K562 (cell line): ENCODE measurements around the gene MRPS31. TPM values are rescaled to one million over a fixed set of nuclear protein-coding genes. Genes with fewer than 3 reads are reported as not detected.

Experiments used
- ATAC-seq: fragments of 200-7000 bp; cut with Tn5 transposase; 3 replicates; pipeline ENCODE4 v1.9.1; 2020; ENCODE audit warnings: moderate library complexity
- BruUV-seq: library from RNA; stranded (reverse); fragments of 400-500 nt; replicated peaks from 2 replicates; lab custom pipeline; 2021; lab: Mats Ljungman, UMichigan
- CTCF ChIA-PET: fragments of 300-600 bp; formaldehyde crosslinking; extraction: SDS; loops from one replicate; lab custom pipeline; 2021; ENCODE audit warnings: low intra/inter-chr PET ratio; lab: Yijun Ruan, JAX
- POLR2A ChIA-PET: fragments of 300-600, 350-650 bp; sonication (Branson Sonifier 250); formaldehyde crosslinking; extraction: SDS; loops from one replicate; lab custom pipeline; 2021; ENCODE audit warnings: antibody characterized with exemption, inconsistent platforms; lab: Yijun Ruan, JAX
- DNase-seq, 4 experiments: peaks; one replicate each; pipeline versions ENCODE4 v3.0.0 to v3.0.0-alpha.2; 2011 to 2018; ENCODE audit warnings: low spot score in 3 of 4, mixed read lengths in 3 of 4; ENCODE audit errors: extremely low read depth in 1 of 4
- FAIRE-seq: peaks from 2 replicates; lab custom pipeline; 2011; peaks lifted over from hg19 to GRCh38; lab: Jason Lieb, UNC
- H2AFZ ChIP-seq: 2 replicates; pipeline ENCODE4 v1.6.0; 2011; ENCODE audit warnings: low read depth, low read length, control low read depth, inconsistent platforms
- H3K27ac ChIP-seq: fragments of 200-600 bp; 3 replicates; pipeline ENCODE4 v1.8.0; 2011; ENCODE audit warnings: low read depth, mild to moderate bottlenecking, control low read depth, inconsistent platforms, low read length, moderate library complexity, mixed read lengths; ENCODE audit errors: extremely low read depth
- H3K27me3 ChIP-seq, 2 experiments: fragments of 300-600 bp in 1 of 2; 2 replicates in 1 of 2; 3 replicates in 1 of 2; pipeline versions ENCODE4 v1.6.0 to v1.8.0; 2011; ENCODE audit warnings: inconsistent platforms in 2 of 2, low read length in 2 of 2, mild to moderate bottlenecking in 1 of 2, mixed read lengths in 1 of 2, moderate library complexity in 1 of 2; ENCODE audit not compliant: control insufficient read depth in 2 of 2, insufficient read depth in 2 of 2
- H3K36me3 ChIP-seq: fragments of 300-600 bp; 3 replicates; pipeline ENCODE4 v1.8.0; 2011; ENCODE audit warnings: mild to moderate bottlenecking, low read length, inconsistent platforms; ENCODE audit not compliant: control insufficient read depth, insufficient read depth
- H3K4me1 ChIP-seq, 2 experiments: fragments of 200-600 bp in 1 of 2; replicated peaks in 1 of 2; 2 replicates in 1 of 2; 3 replicates in 1 of 2; pipeline versions ENCODE4 v1.5.1 to v1.8.0; 2011; ENCODE audit warnings: inconsistent platforms in 2 of 2, low read length in 2 of 2, mild to moderate bottlenecking in 1 of 2, mixed read lengths in 1 of 2, moderate library complexity in 1 of 2; ENCODE audit not compliant: control insufficient read depth in 2 of 2, insufficient read depth in 2 of 2
- H3K4me2 ChIP-seq: 2 replicates; pipeline ENCODE4 v1.6.1; 2011; ENCODE audit warnings: low read length, control low read depth, inconsistent platforms, mixed read lengths; ENCODE audit not compliant: insufficient read depth
- H3K4me3 ChIP-seq: fragments of 200-600 bp; sonication (generic), shearing (Covaris generic); 2 replicates; pipeline ENCODE4 v1.5.1; 2016; ENCODE audit warnings: control low read depth, inconsistent platforms
- H3K79me2 ChIP-seq: fragments of 200-600 bp; 3 replicates; pipeline ENCODE4 v1.8.0; 2011; ENCODE audit warnings: low read length, inconsistent platforms; ENCODE audit not compliant: control insufficient read depth, insufficient read depth
- H3K9ac ChIP-seq, 2 experiments: 2 replicates each; pipeline versions ENCODE4 v1.6.0 to v1.6.1; 2011; ENCODE audit warnings: low read depth in 2 of 2, low read length in 2 of 2, control low read depth in 1 of 2, inconsistent platforms in 1 of 2, mild to moderate bottlenecking in 1 of 2, mixed read lengths in 1 of 2; ENCODE audit not compliant: insufficient read depth in 1 of 2
- H3K9me1 ChIP-seq: one replicate; pipeline ENCODE4 v1.6.0; 2011; ENCODE audit warnings: inconsistent platforms, mild to moderate bottlenecking, low read length, moderate library complexity; ENCODE audit not compliant: control insufficient read depth, insufficient read depth
- H3K9me3 ChIP-seq: replicated peaks from 2 replicates; pipeline ENCODE4 v1.5.1; 2011; ENCODE audit warnings: low read depth, low read length, inconsistent platforms; ENCODE audit not compliant: control insufficient read depth, insufficient read depth
- H4K20me1 ChIP-seq: replicated peaks from 2 replicates; pipeline ENCODE4 v1.6.1; 2011; ENCODE audit warnings: low read length, inconsistent platforms, mixed read lengths; ENCODE audit not compliant: control insufficient read depth, insufficient read depth
- CBFA2T2 ChIP-seq: fragments of 450-650 bp; conservative IDR thresholded peaks from 2 replicates; pipeline ENCODE4 v1.6.1; 2017; ENCODE audit warnings: mild to moderate bottlenecking
- CBX1 ChIP-seq: sonication (generic); IDR thresholded peaks from 2 replicates; pipeline ENCODE4 v1.6.1; 2016; ENCODE audit warnings: antibody characterized with exemption, low read depth, mild to moderate bottlenecking
- CHAMP1 ChIP-seq: fragments of 450-650 bp; IDR thresholded peaks from 2 replicates; pipeline ENCODE4 v1.6.1; 2016; ENCODE audit warnings: mild to moderate bottlenecking
- NKRF ChIP-seq: fragments of 450-650 bp; IDR thresholded peaks from 2 replicates; pipeline ENCODE4 v1.6.1; 2016; ENCODE audit warnings: borderline replicate concordance
- PBX2 ChIP-seq, 2 experiments: IDR thresholded peaks in 1 of 2; conservative IDR thresholded peaks in 1 of 2; 2 replicates each; pipeline ENCODE4 v1.6.1; 2016; ENCODE audit warnings: low read depth in 2 of 2, mild to moderate bottlenecking in 1 of 2, missing compliant biosample characterization in 1 of 2, missing genetic modification characterization in 1 of 2, moderate library complexity in 1 of 2
- ZFP91 ChIP-seq: sonication (generic); formaldehyde crosslinking; IDR thresholded peaks from 2 replicates; pipeline ENCODE4 v1.8.0; 2022; ENCODE audit warnings: mild to moderate bottlenecking, missing genetic modification reagents
- ZNF134 ChIP-seq: fragments of 250-450 bp; sonication (Bioruptor Pico); conservative IDR thresholded peaks from 2 replicates; pipeline ENCODE4 v1.4.0; 2020
- ZNF165 ChIP-seq: fragments of 250-450 bp; sonication (Bioruptor Pico); IDR thresholded peaks from 2 replicates; pipeline ENCODE4 v1.4.0; 2020; ENCODE audit warnings: borderline replicate concordance
- ZNF561 ChIP-seq: fragments of 450-650 bp; formaldehyde crosslinking; conservative IDR thresholded peaks from 2 replicates; pipeline ENCODE4 v1.4.0; 2020; ENCODE audit warnings: mild to moderate bottlenecking, moderate library complexity
- WGBS: fragments of 100-300 bp; shearing (Covaris generic); methylation state at CpG from one replicate; pipeline ENCODE4 v1.1.6; 2016; ENCODE audit warnings: low coverage, mixed read lengths; ENCODE audit not compliant: insufficient coverage; ENCODE audit errors: missing lambda C conversion rate; 5-methylcytosine and 5-hydroxymethylcytosine counted together
- in situ Hi-C: fragments of 300-500 bp; cut with MboI; formaldehyde crosslinking; loops from 4 replicates; pipeline ENCODE4 v1.15.0; 2018; ENCODE audit warnings: inconsistent platforms, mixed read lengths
- intact Hi-C: fragments of 100-400 bp; cut with micrococcal nuclease; formaldehyde crosslinking; loops from 2 replicates; pipeline ENCODE4 v1.14.2; 2022
- polyA plus RNA-seq, 8 experiments: library from polyadenylated mRNA; depleted of rRNA in 4 of 8; stranded (reverse) in 5 of 8; unstranded in 3 of 8; fragments of >200 nt; fragmentation: Nextera tagmentation in 2 of 8; fragmentation: Illumina TruSeq in 1 of 8; extraction: Ambion mirVana in 2 of 8; extraction: Trizol in 1 of 8; gene quantifications; 2 replicates each; pipeline versions ENCODE4 v1.2.1 to v1.2.3, GENCODE V29; 2011 to 2014; ENCODE audit warnings: inconsistent platforms in 1 of 8, missing spikeins in 1 of 8
- total RNA-seq, 7 experiments: library from RNA; depleted of rRNA in 6 of 7; stranded (reverse); fragments of >200 nt in 6 of 7; fragmentation: Illumina TruSeq in 2 of 7; extraction: Trizol in 2 of 7; gene quantifications; 2 replicates each; pipeline versions ENCODE4 v1.2.1 to v1.2.3, GENCODE V29; 2011 to 2021; ENCODE audit warnings: low replicate concordance in 1 of 7

Gene MRPS31
- total and polyA plus RNA-seq, 9 of the 15 experiments (the other 6 are each of a cell fraction or from before 2014, with no cell fraction given), result 20.3 to 57.8 (median 37.1) TPM

- TF ChIP-seq NKRF (no peak), ZNF134 (CRISPR knock-in tag) (no peak), ZNF561 (CRISPR knock-in tag) (no peak)
Observed at GRCh38 chr13:40792284-40793051, 21.5 kb upstream of the MRPS31 start (continued).

GRCh38 chr13:40790154-40790616 lies 19.2 kb upstream of the MRPS31 start:
- DNase-seq (no peak), FAIRE-seq (peak; percentile 56), ATAC-seq (no peak)
- Histone ChIP-seq H3K27me3 (no peaks in the 10 kb centered on the region), H3K79me2 (peaks cover 18% of the 10 kb centered on the region; the same call in 2 of the 3 replicates), H3K9me1 (no peaks in the 10 kb centered on the region), H4K20me1 (no peaks in the 10 kb centered on the region), H3K27ac (peak overlapping the region; percentile 80), H2AFZ (peak overlapping the region; percentile 88), H3K4me3 (peak overlapping the region; percentile 60), H3K9ac (peak overlapping the region; percentile 77 to 97), H3K9me3 (no peaks in the 10 kb centered on the region), H3K4me2 (peak overlapping the region; percentile 75), H3K4me1 (peaks cover 13 to 20% of the 10 kb centered on the region in 2 experiments), H3K36me3 (peaks cover 11% of the 10 kb centered on the region; the same call in 1 of the 3 replicates)
- in situ Hi-C loops, result loop anchor here (25.0 kb wide), 1 partner anchor 272 kb away; the partner anchor contains the start of gene WBP4
- WGBS, result 10% methylated on average over 7 of the region's 9 CpGs
- BruUV-seq, result TSS peak; percentile 46
- POLR2A ChIA-PET, result interaction anchor here (0.5 kb wide), 1 partner anchor 525 kb away, joined by 3 read pairs; no protein-coding TSS in a partner anchor
- CTCF ChIA-PET, result no interaction called here
- intact Hi-C loops, result no loop called here
- TF ChIP-seq ZNF165 (no peak), CBFA2T2 (no peak), PBX2 (CRISPR knock-in tag; IDR thresholded peaks at IDR 0.05; ENCODE audit: low read depth) (no peak), PBX2 (tag; conservative IDR thresholded peaks at IDR 0.05; ENCODE audit: low read depth) (0 out of 2 replicates have a peak, but pooled peaks have one; percentile 10), ZFP91 (CRISPR knock-in tag) (no peak), CHAMP1 (no peak), CBX1 (no peak)
